ENCODE data around the gene PID1. TPM values are rescaled to one million over a fixed set of nuclear protein-coding genes. Genes with fewer than 3 reads are reported as not detected.

Gene PID1
- total RNA-seq, 1 donor from 2014 or later = 46.2 TPM

DNA sequence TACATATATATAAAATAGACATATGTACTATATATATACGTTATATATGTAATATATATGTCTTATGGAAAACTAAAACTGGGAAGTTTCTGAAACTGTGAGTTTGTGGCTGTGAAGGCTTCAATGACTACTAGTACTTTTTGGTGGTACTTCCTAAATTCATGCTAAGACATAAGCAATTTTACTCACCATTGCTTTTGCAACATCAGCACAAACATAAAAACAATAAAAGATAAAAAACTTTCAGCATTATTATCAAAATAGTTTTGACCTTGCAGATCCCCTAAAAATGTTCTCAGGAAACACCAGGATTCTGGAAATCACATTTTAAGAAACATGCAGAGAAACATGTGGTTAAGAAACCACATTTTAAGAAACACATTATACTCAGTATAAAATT lies 269.9 kb downstream of the PID1 start:
- no peak for DNase-seq

DNA sequence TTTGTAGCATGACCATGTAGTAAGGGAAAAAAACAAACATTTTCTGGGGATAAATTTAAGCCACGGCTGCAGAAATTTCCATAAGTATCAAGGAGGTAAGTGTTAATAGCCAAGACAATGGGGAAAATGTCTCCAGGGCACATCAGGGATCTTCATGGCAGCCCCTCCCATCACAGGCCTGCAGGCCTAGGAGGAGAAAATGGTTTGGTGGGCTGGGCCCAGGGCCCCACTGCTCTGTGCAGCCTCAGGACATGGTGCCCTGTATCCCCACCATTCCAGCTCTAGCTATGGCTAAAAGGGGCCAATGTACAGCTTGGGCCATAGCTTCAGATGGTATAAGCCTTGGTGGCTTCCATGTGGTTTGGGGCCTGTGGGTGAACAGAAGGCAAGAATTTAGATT lies 271.8 kb downstream of the PID1 start:
- no peak for DNase-seq

DNA sequence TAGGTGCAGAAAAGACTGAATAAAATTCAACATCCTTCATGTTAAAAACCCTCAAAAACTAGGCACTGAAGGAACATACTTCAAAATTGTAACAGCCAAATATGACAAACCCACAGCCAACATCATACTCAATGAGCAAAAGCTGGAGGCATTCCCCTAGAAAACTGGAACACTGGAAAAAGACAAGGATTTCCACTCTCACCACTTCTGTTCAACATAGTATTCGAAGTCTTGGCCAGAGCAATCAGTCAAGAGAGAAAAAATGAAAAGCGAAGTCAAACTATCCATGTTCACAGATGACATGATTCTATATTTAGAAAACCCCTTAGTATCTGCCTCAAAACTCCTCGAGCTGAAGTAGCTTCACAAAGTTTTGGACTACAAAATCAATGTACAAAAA lies 282.3 kb downstream of the PID1 start:
- no peak for DNase-seq

- DNase-seq = no peak
These were observed 283.5 kb downstream of the PID1 start for GRCh38 chr2:228987441-228988155.

DNA sequence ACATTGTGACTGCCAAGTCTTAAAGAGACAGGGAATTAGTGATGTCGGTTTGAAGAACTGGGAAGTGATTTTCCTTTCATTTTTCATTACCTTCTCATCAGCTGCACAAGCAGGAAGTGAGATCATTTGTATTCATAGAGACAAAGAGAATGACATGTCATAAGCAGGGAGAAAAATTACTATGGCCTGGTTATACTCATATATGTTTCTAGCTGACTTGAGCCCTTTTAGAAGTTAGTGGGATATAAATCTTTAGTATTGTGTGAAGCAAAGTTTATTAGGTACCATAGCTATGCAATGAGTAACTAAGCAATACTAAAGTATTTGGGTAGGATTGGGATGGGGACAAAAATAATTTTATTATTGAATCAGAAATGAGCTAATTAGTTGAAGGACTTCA lies 284.1 kb downstream of the PID1 start:
- DNase-seq = no peak

- DNase-seq = no peak
These were observed 287.4 kb downstream of the PID1 start for GRCh38 chr2:228983700-228984099.

GRCh38 chr2:228974169-228974568 lies 296.9 kb downstream of the PID1 start:
- DNase-seq = no peak

Small RNA genes within 50 kb of the gene (small RNA-seq; reads per million reads assigned to genes)
- not detected for gene RN7SKP283
